ENCODE data around the gene C19orf53.
A peak's percentile ranks its signal among the peaks of the same experiment; 100 is the strongest.

Gene C19orf53

GRCh38 chr19:13796301-13797057, 22.2 kb downstream of the C19orf53 start:
- H3K27ac ChIP-seq: peak overlapping the region; percentile 64; the same call in 1 of the 2 replicates

GRCh38 chr19:13797058-13797440, 22.8 kb downstream of the C19orf53 start:
- TF ChIP-seq ZFX (IDR thresholded peaks at IDR 0.05; ENCODE audit: borderline replicate concordance) (no peak), CTCF (IDR thresholded peaks at IDR 0.05) (no peak)
- H3K27ac ChIP-seq: peak overlapping the region; percentile 50; the same call in 1 of the 2 replicates

More at GRCh38 chr19:13796301-13797057, 22.2 kb downstream of the C19orf53 start:
- TF ChIP-seq ZFX (IDR thresholded peaks at IDR 0.05; ENCODE audit: borderline replicate concordance) (no peak), CTCF (IDR thresholded peaks at IDR 0.05) (no peak)

- TF ChIP-seq CTCF (IDR thresholded peaks at IDR 0.05) (no peak), ZFX (IDR thresholded peaks at IDR 0.05; ENCODE audit: borderline replicate concordance) (no peak)
- H3K27ac ChIP-seq: peak overlapping the region; percentile 50
Observed at GRCh38 chr19:13797870-13798269, 23.6 kb downstream of the C19orf53 start.

- TF ChIP-seq CTCF (IDR thresholded peaks at IDR 0.05): no peak
- no peak for TF ChIP-seq ZFX (IDR thresholded peaks at IDR 0.05; ENCODE audit: borderline replicate concordance)
- no peak overlapping the region for H3K27ac ChIP-seq
Observed at GRCh38 chr19:13799669-13800068, 25.4 kb downstream of the C19orf53 start.

- H3K27ac ChIP-seq: peak overlapping the region; percentile 29; the same call in 1 of the 2 replicates
- TF ChIP-seq ZFX (IDR thresholded peaks at IDR 0.05; ENCODE audit: borderline replicate concordance) (no peak), CTCF (IDR thresholded peaks at IDR 0.05) (no peak)
Observed at GRCh38 chr19:13803038-13803437, 28.8 kb downstream of the C19orf53 start.

- peak; percentile 39 for TF ChIP-seq CTCF (IDR thresholded peaks at IDR 0.05)
- no peak for TF ChIP-seq ZFX (IDR thresholded peaks at IDR 0.05; ENCODE audit: borderline replicate concordance)
- no peak overlapping the region for H3K27ac ChIP-seq
Observed at GRCh38 chr19:13804830-13805683, 30.8 kb downstream of the C19orf53 start.
